Activated CD8-positive, alpha-beta T cell treated with anti-CD3 and anti-CD28 coated beads for 36 hours (primary cell): ENCODE measurements around the gene DENND6B. TPM values are rescaled to one million over a fixed set of nuclear protein-coding genes. Genes with fewer than 3 reads are reported as not detected.

Experiments
- ATAC-seq: fragments of 200-7000 bp; cut with Tn5 transposase; one replicate; pipeline ENCODE4 v1.10.0; 2021; ENCODE audit warnings: mild to moderate bottlenecking, moderate library complexity
- CTCF ChIA-PET: fragments of 350-600 bp; sonication (Branson Sonifier 250); formaldehyde crosslinking; loops from one replicate; lab custom pipeline; 2021; ENCODE audit warnings: antibody characterized with exemption; lab: Charles Lee
- POLR2A ChIA-PET: fragments of 350-600 bp; sonication (Branson Sonifier 250); formaldehyde crosslinking; loops from one replicate; lab custom pipeline; 2021; ENCODE audit warnings: antibody characterized with exemption; lab: Charles Lee
- DNase-seq: peaks from one replicate; pipeline ENCODE4 v3.0.0-alpha.2; 2020
- H3K27ac Mint-ChIP-seq: one replicate; pipeline ENCODE4 v1.8.0; 2021; ENCODE audit warnings: mild to moderate bottlenecking, mixed read lengths
- H3K27me3 Mint-ChIP-seq: one replicate; pipeline ENCODE4 v1.8.0; 2021; ENCODE audit warnings: mixed read lengths
- H3K36me3 Mint-ChIP-seq: one replicate; pipeline ENCODE4 v1.8.0; 2021; ENCODE audit warnings: low read depth, mixed read lengths
- H3K4me1 Mint-ChIP-seq: one replicate; pipeline ENCODE4 v1.8.0; 2021; ENCODE audit warnings: low read depth, mixed read lengths
- H3K4me3 Mint-ChIP-seq: one replicate; pipeline ENCODE4 v1.8.0; 2021; ENCODE audit warnings: mild to moderate bottlenecking, moderate library complexity, mixed read lengths
- H3K9me3 Mint-ChIP-seq: one replicate; pipeline ENCODE4 v1.8.0; 2021; ENCODE audit warnings: mixed read lengths
- CTCF ChIP-seq: fragments of 200-600 bp; IDR thresholded peaks from one replicate; pipeline ENCODE4 v1.8.0; 2022; ENCODE audit warnings: antibody characterized with exemption, mild to moderate bottlenecking
- intact Hi-C: fragments of 100-400 bp; cut with micrococcal nuclease; formaldehyde crosslinking; loops from one replicate; pipeline ENCODE4 v1.10.0; 2022
- total RNA-seq, 2 experiments: library from RNA; stranded (reverse); gene quantifications; one replicate each; pipeline ENCODE4 v1.2.3, GENCODE V29; 2021

DENND6B gene
- total RNA-seq, 2 experiments from 2014 or later = 4.6 to 5.3 TPM

GRCh38 chr22:50312371-50312770 is 14.4 kb downstream of the DENND6B start:
- DNase-seq = no peak
- no peak for TF ChIP-seq CTCF
- Mint-ChIP-seq H3K27ac (no peak overlapping the region), H3K4me3 (no peak overlapping the region), H3K27me3 (peaks cover 2% of the 10 kb centered on the region), H3K4me1 (peaks cover 11% of the 10 kb centered on the region), H3K9me3 (no peaks in the 10 kb centered on the region), H3K36me3 (no peaks in the 10 kb centered on the region)
- no peak for ATAC-seq
- intact Hi-C loops = no loop called here
- CTCF ChIA-PET = interaction anchor here (1.6 kb wide), 1 partner anchor 15 kb away, joined by 4 read pairs; no protein-coding TSS in a partner anchor
- POLR2A ChIA-PET = interaction anchor here (1.2 kb wide), 1 partner anchor 213 kb away, joined by 3 read pairs; the partner anchor contains the start of gene SCO2

- peaks cover 11% of the 10 kb centered on the region for H3K4me1 Mint-ChIP-seq
- TF ChIP-seq CTCF = no peak
- DNase-seq (no peak), ATAC-seq (no peak)
- H3K4me3 Mint-ChIP-seq = no peak overlapping the region
- no peaks in the 10 kb centered on the region for H3K9me3 Mint-ChIP-seq
- H3K27me3 Mint-ChIP-seq = peaks cover 2% of the 10 kb centered on the region
- ChIA-PET POLR2A (interaction anchor here (1.2 kb wide), 1 partner anchor 213 kb away, joined by 3 read pairs; the partner anchor contains the start of gene SCO2), CTCF (interaction anchor here (1.6 kb wide), 1 partner anchor 16 kb away, joined by 4 read pairs; no protein-coding TSS in a partner anchor)
- H3K27ac Mint-ChIP-seq = no peak overlapping the region
- no peaks in the 10 kb centered on the region for H3K36me3 Mint-ChIP-seq
- intact Hi-C loops = no loop called here
These were observed 15.0 kb downstream of the DENND6B start for GRCh38 chr22:50311606-50312351.

- no peak overlapping the region for H3K27ac Mint-ChIP-seq
- no peaks in the 10 kb centered on the region for H3K36me3 Mint-ChIP-seq
- intact Hi-C loops = no loop called here
- ATAC-seq (no peak), DNase-seq (no peak)
- no peak for TF ChIP-seq CTCF
- H3K9me3 Mint-ChIP-seq = no peaks in the 10 kb centered on the region
- ChIA-PET POLR2A (no interaction called here), CTCF (interaction anchor here (1.6 kb wide), 1 partner anchor 17 kb away, joined by 4 read pairs; no protein-coding TSS in a partner anchor)
- H3K27me3 Mint-ChIP-seq = peaks cover 5% of the 10 kb centered on the region
- H3K4me1 Mint-ChIP-seq = peaks cover 15% of the 10 kb centered on the region
- H3K4me3 Mint-ChIP-seq = no peak overlapping the region
These were observed 15.8 kb downstream of the DENND6B start for GRCh38 chr22:50310949-50311444.

GRCh38 chr22:50310031-50310722 is 16.6 kb downstream of the DENND6B start:
- Mint-ChIP-seq H3K4me1 (peaks cover 15% of the 10 kb centered on the region), H3K27ac (no peak overlapping the region), H3K4me3 (no peak overlapping the region), H3K9me3 (no peaks in the 10 kb centered on the region), H3K36me3 (no peaks in the 10 kb centered on the region), H3K27me3 (peaks cover 9% of the 10 kb centered on the region)
- no peak for ATAC-seq
- ChIA-PET CTCF (interaction anchor here (1.2 to 1.4 kb wide), 2 partner anchors 16 to 17 kb away, joined by 3 to 4 read pairs; no protein-coding TSS in a partner anchor), POLR2A (interaction anchor here (0.6 to 1.5 kb wide), 4 partner anchors 12 to 502 kb away, joined by 3 read pairs; partner anchors contain the start of gene DENND6B)
- TF ChIP-seq CTCF = no peak
- DNase-seq = no peak
- intact Hi-C loops = no loop called here
